ENCODE results near the gene NCKAP5.

GRCh38 chr2:133039531-133039930 lies 528.7 kb downstream of the NCKAP5 start:
- TF ChIP-seq CTCF (IDR thresholded peaks at IDR 0.05): no peak
- TF ChIP-seq EP300 (IDR thresholded peaks at IDR 0.05): no peak
